ENCODE data around the gene ARPC1B. TPM values are rescaled to one million over a fixed set of nuclear protein-coding genes. Genes with fewer than 3 reads are reported as not detected.

Gene ARPC1B
- total and polyA plus RNA-seq, 2 of the 4 experiments (the other 2 are of a cell fraction) = 351 to 488 TPM

- CTCF ChIA-PET = no interaction called here
- no peak overlapping the region for H3K18ac ChIP-seq (ENCODE audit: low read depth, low read length)
- in situ Hi-C loops (cut with MboI; ENCODE audit: low sequenced_read_pairs) (no loop called here), dilution Hi-C loops (cut with HindIII; ENCODE audit: low sequenced_read_pairs, unreplicated experiment) (no loop called here), intact Hi-C loops (cut with micrococcal nuclease) (no loop called here)
- H3K4ac ChIP-seq (ENCODE audit: low read depth, low read length) = no peak overlapping the region
- no peaks in the 10 kb centered on the region for H3K27me3 ChIP-seq (ENCODE audit: control insufficient read depth, insufficient read depth, low read length)
- H2BK5ac ChIP-seq (ENCODE audit: low read depth, low read length, poor library complexity, severe bottlenecking) = no peak overlapping the region
- H3K79me1 ChIP-seq (ENCODE audit: low read depth in 1 of 2, low read length in 2 of 2) = peaks cover 21 to 70% of the 10 kb centered on the region in 2 experiments
- no peak overlapping the region for H2AK9ac ChIP-seq (replicated peaks; ENCODE audit: low read depth, low read length, poor library complexity)
- no peak overlapping the region for H4K5ac ChIP-seq (ENCODE audit: low read depth, low read length)
- H2AFZ ChIP-seq (replicated peaks; ENCODE audit: low read length, poor library complexity) = no peak overlapping the region
- H4K20me1 ChIP-seq (ENCODE audit: insufficient read depth, low read length) = peaks cover 58% of the 10 kb centered on the region
- peaks cover 13% of the 10 kb centered on the region for H3K9me1 ChIP-seq (ENCODE audit: insufficient read depth, low read length)
- BruUV-seq (replicated peaks) = no TSS peak
- no peak overlapping the region for H3K27ac ChIP-seq (ENCODE audit: insufficient read depth, low read length)
- no peak overlapping the region for H2AK5ac ChIP-seq (ENCODE audit: low read depth, low read length)
- peaks cover 18% of the 10 kb centered on the region for H3K36me3 ChIP-seq (ENCODE audit: control insufficient read depth, insufficient read depth, low read length)
- H3K4me3 ChIP-seq (ENCODE audit: insufficient read depth, low read depth, low read length) = no peak overlapping the region
- H3K4me1 ChIP-seq (ENCODE audit: control insufficient read depth, insufficient read depth, low read length) = peaks cover 14% of the 10 kb centered on the region
- H3K9me3 ChIP-seq (ENCODE audit: control insufficient read depth, insufficient read depth, low read length) = no peaks in the 10 kb centered on the region
- H2BK15ac ChIP-seq (ENCODE audit: low read depth, low read length) = no peak overlapping the region
- no peak overlapping the region for H3K9ac ChIP-seq (ENCODE audit: low read depth, low read length)
- no peak for ATAC-seq (ENCODE audit: low read depth)
- no peak overlapping the region for H4K8ac ChIP-seq (ENCODE audit: low read depth in 2 of 2, low read length in 2 of 2)
- POLR2A ChIA-PET (ENCODE audit: unreplicated experiment) = no interaction called here
- no peak overlapping the region for H3K4me2 ChIP-seq (ENCODE audit: low read depth, low read length)
- 88% methylated on average over 8 of the region's 10 CpGs; no CpG with 5 or more reads in 1 of the 2 experiments for WGBS, 2 experiments (ENCODE audit: extremely low coverage in 2 of 2, insufficient read length in 1 of 2)
- H3K14ac ChIP-seq (replicated peaks; ENCODE audit: low read depth, low read length) = no peak overlapping the region
- DNase-seq = no peak
- no peak overlapping the region for H2BK20ac ChIP-seq (ENCODE audit: low read depth, low read length)
- no peak overlapping the region for H4K91ac ChIP-seq (ENCODE audit: insufficient read depth, low read depth, low read length)
- no peak overlapping the region for H3K23ac ChIP-seq (ENCODE audit: low read depth, low read length)
- H3K56ac ChIP-seq (ENCODE audit: extremely low read depth, insufficient read depth, low read length) = no peak overlapping the region
- TF ChIP-seq SMC3 (IDR thresholded peaks at IDR 0.05; ENCODE audit: low read depth, low read length) (no peak), ELK1 (IDR thresholded peaks at IDR 0.05; ENCODE audit: borderline replicate concordance, low read depth, low read length) (no peak), RCOR1 (IDR thresholded peaks at IDR 0.05; ENCODE audit: insufficient replicate concordance, low read length) (no peak), POLR2A (IDR thresholded peaks at IDR 0.05; ENCODE audit: low read depth, low read length) (no peak), NFE2L2 (IDR thresholded peaks at IDR 0.05; ENCODE audit: low read depth, low read length) (no peak), MXI1 (IDR thresholded peaks at IDR 0.05; ENCODE audit: borderline replicate concordance, low read depth, low read length) (no peak), RFX5 (IDR thresholded peaks at IDR 0.05; ENCODE audit: low read depth, low read length) (no peak), USF2 (IDR thresholded peaks at IDR 0.05; ENCODE audit: low read depth, low read length) (no peak), CEBPB (IDR thresholded peaks at IDR 0.05; ENCODE audit: low read depth, low read length) (no peak), CTCF (conservative IDR thresholded peaks at IDR 0.05; ENCODE audit: low read depth, low read length) (no peak), MAFK (IDR thresholded peaks at IDR 0.05; ENCODE audit: low read depth, low read length) (no peak), MAZ (IDR thresholded peaks at IDR 0.05; ENCODE audit: borderline replicate concordance, low read depth, low read length) (no peak), CHD1 (IDR thresholded peaks at IDR 0.05; ENCODE audit: low read depth, low read length) (no peak), RAD21 (IDR thresholded peaks at IDR 0.05; ENCODE audit: low read length) (no peak), FOS (IDR thresholded peaks at IDR 0.05; ENCODE audit: low read depth, low read length) (no peak), BHLHE40 (IDR thresholded peaks at IDR 0.05; ENCODE audit: low read depth, low read length) (no peak)
- no peak overlapping the region for H2BK120ac ChIP-seq (ENCODE audit: low read depth, low read length)
Measured at GRCh38 chr7:99383203-99383602, 8.7 kb downstream of the ARPC1B start.
